ENCODE results near the gene DFFA. TPM values are rescaled to one million over a fixed set of nuclear protein-coding genes. Genes with fewer than 3 reads are reported as not detected.

DFFA gene
- total and polyA plus RNA-seq, 9 of the 15 experiments (the other 6 are each of a cell fraction or from before 2014, with no cell fraction given) = 39.6 to 74.8 (median 59.2) TPM

DNA sequence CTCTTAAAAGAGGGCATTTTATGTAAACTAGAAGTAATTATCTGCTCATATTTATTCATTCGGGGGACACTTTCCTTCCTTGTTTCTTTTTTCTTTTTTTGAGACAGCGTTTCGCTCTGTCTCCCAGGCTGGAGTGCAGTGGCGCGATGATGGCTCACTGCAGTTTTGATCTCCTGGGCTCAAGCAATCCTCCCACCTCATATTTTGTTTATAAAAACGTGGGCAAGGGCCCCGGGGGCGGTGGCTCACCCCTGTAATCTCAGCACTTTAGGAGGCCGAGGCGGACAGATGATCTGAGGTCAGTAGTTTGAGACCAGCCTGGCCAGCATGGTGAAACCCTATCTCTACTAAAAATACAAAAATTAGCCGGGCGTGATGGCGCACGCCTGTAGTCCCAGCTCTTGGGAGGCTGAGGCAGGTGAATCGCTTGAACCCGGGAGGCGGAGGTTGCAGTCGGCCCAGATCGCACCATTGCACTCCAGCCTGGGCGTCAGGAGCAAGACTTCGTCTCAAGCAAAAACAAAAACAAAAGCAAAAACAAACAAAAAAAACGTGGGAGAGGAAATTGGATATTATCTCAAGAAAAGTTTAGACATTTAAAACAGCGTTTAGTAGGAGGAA lies 926 bp upstream of the DFFA start (continued):
- no peak for TF ChIP-seq PHTF2 (CRISPR knock-in tag; IDR thresholded peaks at IDR 0.05)
- TF ChIP-seq SMAD2 (IDR thresholded peaks at IDR 0.05; ENCODE audit: low read depth, low read length) = no peak
- 0 out of 2 replicates have a peak, but pooled peaks have one; percentile 44 for TF ChIP-seq ZC3H8 (IDR thresholded peaks at IDR 0.05)
- no peak for TF ChIP-seq SMAD1 (IDR thresholded peaks at IDR 0.05; ENCODE audit: low read depth, low read length, partially characterized antibody)
- no peak for TF ChIP-seq ZFP1 (CRISPR knock-in tag; IDR thresholded peaks at IDR 0.05)
- TF ChIP-seq, protein P1, sequence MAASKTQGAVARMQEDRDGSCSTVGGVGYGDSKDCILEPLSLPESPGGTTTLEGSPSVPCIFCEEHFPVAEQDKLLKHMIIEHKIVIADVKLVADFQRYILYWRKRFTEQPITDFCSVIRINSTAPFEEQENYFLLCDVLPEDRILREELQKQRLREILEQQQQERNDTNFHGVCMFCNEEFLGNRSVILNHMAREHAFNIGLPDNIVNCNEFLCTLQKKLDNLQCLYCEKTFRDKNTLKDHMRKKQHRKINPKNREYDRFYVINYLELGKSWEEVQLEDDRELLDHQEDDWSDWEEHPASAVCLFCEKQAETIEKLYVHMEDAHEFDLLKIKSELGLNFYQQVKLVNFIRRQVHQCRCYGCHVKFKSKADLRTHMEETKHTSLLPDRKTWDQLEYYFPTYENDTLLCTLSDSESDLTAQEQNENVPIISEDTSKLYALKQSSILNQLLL (CRISPR knock-in tag; IDR thresholded peaks at IDR 0.05; ENCODE audit: borderline replicate concordance) = no peak
- no peak for TF ChIP-seq SRF (CRISPR knock-in tag; IDR thresholded peaks at IDR 0.05)
- no peak for TF ChIP-seq SP2 (IDR thresholded peaks at IDR 0.05; ENCODE audit: extremely low read depth, low read depth, low read length, poor library complexity, severe bottlenecking)
- no peak for TF ChIP-seq MEF2A (IDR thresholded peaks at IDR 0.05; ENCODE audit: control insufficient read depth, low read depth, low read length)
- TF ChIP-seq ZNF655 (CRISPR knock-in tag; IDR thresholded peaks at IDR 0.05) = no peak
- no peak for TF ChIP-seq PYGO2 (tag; IDR thresholded peaks at IDR 0.05)
- no peak for TF ChIP-seq GATAD2B (IDR thresholded peaks at IDR 0.05; ENCODE audit: borderline replicate concordance)
- TF ChIP-seq TCF3 (CRISPR knock-in tag; IDR thresholded peaks at IDR 0.05) = no peak
- TF ChIP-seq EZH2 (IDR thresholded peaks at IDR 0.05; ENCODE audit: borderline replicate concordance, low read depth, low read length) = no peak
- no peak for TF ChIP-seq ETV1 (tag; conservative IDR thresholded peaks at IDR 0.05; ENCODE audit: low read depth)
- no peak for TF ChIP-seq NR2C2 (CRISPR knock-in tag; IDR thresholded peaks at IDR 0.05)
- no peak for TF ChIP-seq NR2C2 (tag; IDR thresholded peaks at IDR 0.05)
- no peak for TF ChIP-seq CREBBP (IDR thresholded peaks at IDR 0.05; ENCODE audit: low read depth, low read length)
- TF ChIP-seq ILF3 (IDR thresholded peaks at IDR 0.05; ENCODE audit: borderline replicate concordance) = no peak
- TF ChIP-seq NR2C1 (IDR thresholded peaks at IDR 0.05) = no peak
- no peak for TF ChIP-seq NR2C1 (tag; IDR thresholded peaks at IDR 0.05)
- no peak for TF ChIP-seq ZNF695 (CRISPR knock-in tag; IDR thresholded peaks at IDR 0.05)
- TF ChIP-seq, protein P2, sequence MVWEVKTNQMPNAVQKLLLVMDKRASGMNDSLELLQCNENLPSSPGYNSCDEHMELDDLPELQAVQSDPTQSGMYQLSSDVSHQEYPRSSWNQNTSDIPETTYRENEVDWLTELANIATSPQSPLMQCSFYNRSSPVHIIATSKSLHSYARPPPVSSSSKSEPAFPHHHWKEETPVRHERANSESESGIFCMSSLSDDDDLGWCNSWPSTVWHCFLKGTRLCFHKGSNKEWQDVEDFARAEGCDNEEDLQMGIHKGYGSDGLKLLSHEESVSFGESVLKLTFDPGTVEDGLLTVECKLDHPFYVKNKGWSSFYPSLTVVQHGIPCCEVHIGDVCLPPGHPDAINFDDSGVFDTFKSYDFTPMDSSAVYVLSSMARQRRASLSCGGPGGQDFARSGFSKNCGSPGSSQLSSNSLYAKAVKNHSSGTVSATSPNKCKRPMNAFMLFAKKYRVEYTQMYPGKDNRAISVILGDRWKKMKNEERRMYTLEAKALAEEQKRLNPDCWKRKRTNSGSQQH (CRISPR knock-in tag; IDR thresholded peaks at IDR 0.05) = no peak
- TF ChIP-seq IRF2 (CRISPR knock-in tag; IDR thresholded peaks at IDR 0.05) = no peak

Measured in K562 (cell line).